KMS-11 (cell line): ENCODE data around the gene ATP8A1.

Experiments used
- H2AFZ ChIP-seq: fragments of 200-600 bp; sonication (generic); 2 replicates; pipeline ENCODE4 v1.6.1; 2016; ENCODE audit warnings: antibody characterized with exemption, mixed run types, low read depth
- H3K27ac ChIP-seq: fragments of 200-600 bp; sonication (generic); 2 replicates; pipeline ENCODE4 v1.6.1; 2016; ENCODE audit warnings: mild to moderate bottlenecking, mixed run types
- H3K27me3 ChIP-seq: fragments of 200-600 bp; sonication (generic); 2 replicates; pipeline ENCODE4 v1.6.1; 2017; ENCODE audit warnings: mild to moderate bottlenecking, low read depth, mixed run types, moderate library complexity; ENCODE audit not compliant: insufficient read depth
- H3K36me3 ChIP-seq: fragments of 200-600 bp; sonication (generic); 2 replicates; pipeline ENCODE4 v1.6.1; 2017; ENCODE audit warnings: mild to moderate bottlenecking, mixed run types; ENCODE audit not compliant: insufficient read depth
- H3K4me1 ChIP-seq: fragments of 200-600 bp; sonication (generic); 2 replicates; pipeline ENCODE4 v1.6.1; 2016; ENCODE audit warnings: mild to moderate bottlenecking, low read depth, mixed run types; ENCODE audit not compliant: poor library complexity, severe bottlenecking
- H3K4me2 ChIP-seq: fragments of 200-600 bp; sonication (generic); 2 replicates; pipeline ENCODE4 v1.7.0; 2016; ENCODE audit warnings: mild to moderate bottlenecking, mixed run types
- H3K4me3 ChIP-seq: fragments of 200-600 bp; sonication (generic); IDR thresholded peaks from 2 replicates; pipeline ENCODE4 v1.6.1; 2017; ENCODE audit warnings: low read depth, low read length, mixed read lengths; ENCODE audit not compliant: insufficient read depth
- H3K79me2 ChIP-seq: fragments of 200-600 bp; sonication (generic); 2 replicates; pipeline ENCODE4 v1.6.1; 2016; ENCODE audit warnings: low read depth, mixed run types; ENCODE audit not compliant: insufficient read depth
- H3K9ac ChIP-seq: fragments of 200-600 bp; sonication (generic); 2 replicates; pipeline ENCODE4 v1.6.1; 2016; ENCODE audit warnings: mild to moderate bottlenecking, mixed run types
- H4K20me1 ChIP-seq: fragments of 200-600 bp; sonication (generic); 2 replicates; pipeline ENCODE4 v1.6.1; 2016; ENCODE audit warnings: mild to moderate bottlenecking, mixed run types; ENCODE audit not compliant: insufficient read depth
- CTCF ChIP-seq: fragments of 200-600 bp; sonication (generic); conservative IDR thresholded peaks from 2 replicates; pipeline ENCODE4 v1.6.1; 2017; ENCODE audit warnings: low read depth, mild to moderate bottlenecking, antibody characterized with exemption, low read length, moderate library complexity, mixed read lengths

ATP8A1 gene

DNA sequence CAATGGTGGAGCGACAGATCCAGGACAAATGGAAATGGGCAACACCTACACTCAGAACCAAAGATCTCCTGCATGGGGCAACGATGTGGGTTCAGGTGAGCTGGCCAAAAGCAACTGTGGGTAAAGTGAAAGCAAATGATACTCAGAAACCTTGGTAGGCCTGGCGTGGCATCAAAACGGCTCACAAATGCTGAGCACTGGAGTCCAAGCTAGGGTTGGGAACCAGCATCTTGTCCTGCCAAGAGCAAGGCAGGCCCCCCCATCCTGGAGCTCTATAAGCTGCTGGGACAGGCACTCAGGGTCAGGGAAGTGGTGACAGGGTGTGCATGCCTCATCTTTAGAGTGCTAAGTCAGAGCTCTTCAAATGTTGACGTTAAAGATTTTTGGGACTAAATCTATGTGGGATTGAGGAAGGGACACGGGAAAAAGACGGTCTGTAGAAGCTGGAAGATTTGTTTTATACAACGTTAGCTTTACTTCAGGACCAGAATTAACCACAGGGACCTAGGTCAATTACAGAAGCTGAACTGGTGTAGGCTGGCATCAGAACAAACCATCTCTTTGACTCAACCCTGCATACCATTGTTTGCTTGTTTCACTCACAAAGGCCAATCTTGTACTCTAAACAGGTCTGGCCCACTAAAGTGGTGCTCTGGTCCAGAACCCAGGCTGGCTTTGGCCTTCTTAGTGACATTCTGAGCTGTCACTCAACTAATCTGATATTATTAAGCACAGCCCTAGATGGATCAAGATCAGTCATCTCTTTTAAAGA lies 10.7 kb downstream of the ATP8A1 start:
- TF ChIP-seq CTCF: no peak
- Histone ChIP-seq H3K9ac (no peak overlapping the region), H3K27ac (no peak overlapping the region), H3K27me3 (no peaks in the 10 kb centered on the region), H2AFZ (no peak overlapping the region), H3K4me1 (peaks cover 19% of the 10 kb centered on the region), H3K79me2 (0 out of 2 replicates have a peak, but pooled peaks cover 5% of the 10 kb centered on the region), H3K4me3 (no peak overlapping the region), H4K20me1 (no peaks in the 10 kb centered on the region), H3K4me2 (no peak overlapping the region), H3K36me3 (no peaks in the 10 kb centered on the region)

DNA sequence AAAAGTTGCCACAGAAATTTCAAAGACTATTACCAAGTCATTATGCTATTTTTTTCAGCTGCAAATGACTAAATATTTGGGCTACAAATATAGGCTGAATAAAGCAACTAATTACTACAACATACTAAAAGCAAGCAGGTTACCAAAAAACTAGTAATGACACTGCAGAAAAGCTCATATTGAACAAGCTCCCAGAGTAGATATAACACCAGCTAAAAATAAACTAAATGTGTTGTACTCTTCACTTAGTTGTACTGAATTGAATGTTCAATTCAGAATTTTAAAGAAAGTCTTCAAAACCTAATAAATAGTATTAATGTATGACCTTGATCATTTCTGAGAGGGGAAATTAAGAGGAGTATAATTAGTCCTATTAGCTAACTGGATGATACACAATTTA lies 12.0 kb downstream of the ATP8A1 start:
- 0 out of 2 replicates have a peak, but pooled peaks cover 5% of the 10 kb centered on the region for H3K79me2 ChIP-seq
- H3K27me3 ChIP-seq: no peaks in the 10 kb centered on the region
- H3K9ac ChIP-seq: no peak overlapping the region
- peaks cover 32% of the 10 kb centered on the region for H3K4me1 ChIP-seq
- no peak overlapping the region for H3K27ac ChIP-seq
- TF ChIP-seq CTCF: no peak
- no peaks in the 10 kb centered on the region for H3K36me3 ChIP-seq
- H4K20me1 ChIP-seq: no peaks in the 10 kb centered on the region
- H2AFZ ChIP-seq: no peak overlapping the region
- no peak overlapping the region for H3K4me2 ChIP-seq
- H3K4me3 ChIP-seq: no peak overlapping the region

- no peak overlapping the region for H3K4me2 ChIP-seq
Observed at GRCh38 chr4:42643685-42644084, 13.2 kb downstream of the ATP8A1 start.

DNA sequence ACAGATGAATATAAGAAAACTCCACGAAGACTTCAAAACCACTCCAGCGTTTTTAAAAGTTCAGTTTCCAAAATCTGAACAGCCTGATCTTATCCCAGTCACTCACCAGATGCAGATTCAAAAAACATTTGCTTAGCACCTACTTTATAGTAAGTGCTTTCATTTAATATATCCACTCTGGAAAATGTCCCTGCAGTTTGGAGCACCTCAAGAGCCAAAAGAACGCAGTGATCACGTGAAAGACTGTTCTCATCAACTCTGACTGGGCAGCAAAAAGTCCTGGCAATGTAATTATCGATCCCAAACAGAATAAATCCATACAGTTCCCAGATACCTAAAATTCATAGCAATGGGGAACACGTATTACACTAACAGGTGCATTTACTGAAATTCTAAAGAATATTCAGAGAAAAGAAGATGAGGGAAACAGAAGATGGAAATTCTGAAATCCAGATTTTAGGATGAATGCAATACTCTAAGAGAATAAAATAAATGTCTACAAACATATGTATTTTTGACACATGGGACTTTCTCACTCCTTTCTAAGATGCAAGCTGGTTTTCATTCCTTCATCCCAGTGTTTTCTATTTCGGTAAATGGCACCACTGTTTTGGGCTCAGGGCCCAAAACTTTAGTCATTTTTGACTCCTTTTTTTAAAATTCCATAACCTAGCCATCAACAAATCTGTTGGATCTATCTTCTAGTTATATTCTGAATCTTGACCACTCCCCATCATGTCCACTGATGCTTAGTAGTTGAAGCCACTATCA lies 13.9 kb downstream of the ATP8A1 start:
- Histone ChIP-seq H3K27ac (no peak overlapping the region), H3K79me2 (no peaks in the 10 kb centered on the region), H3K36me3 (no peaks in the 10 kb centered on the region), H3K9ac (no peak overlapping the region), H4K20me1 (no peaks in the 10 kb centered on the region), H3K4me3 (no peak overlapping the region), H3K4me1 (peaks cover 50% of the 10 kb centered on the region), H3K27me3 (no peaks in the 10 kb centered on the region), H3K4me2 (no peak overlapping the region), H2AFZ (no peak overlapping the region)
- no peak for TF ChIP-seq CTCF

More at GRCh38 chr4:42643685-42644084, 13.2 kb downstream of the ATP8A1 start:
- H3K27ac ChIP-seq: no peak overlapping the region
- H3K4me3 ChIP-seq: no peak overlapping the region
- no peaks in the 10 kb centered on the region for H3K36me3 ChIP-seq
- H4K20me1 ChIP-seq: no peaks in the 10 kb centered on the region
- H3K9ac ChIP-seq: no peak overlapping the region
- TF ChIP-seq CTCF: no peak
- H2AFZ ChIP-seq: no peak overlapping the region
- no peaks in the 10 kb centered on the region for H3K27me3 ChIP-seq
- H3K4me1 ChIP-seq: peaks cover 44% of the 10 kb centered on the region
- 0 out of 2 replicates have a peak, but pooled peaks cover 1% of the 10 kb centered on the region for H3K79me2 ChIP-seq
